ENCODE results near the gene TMEM132D.

DNA sequence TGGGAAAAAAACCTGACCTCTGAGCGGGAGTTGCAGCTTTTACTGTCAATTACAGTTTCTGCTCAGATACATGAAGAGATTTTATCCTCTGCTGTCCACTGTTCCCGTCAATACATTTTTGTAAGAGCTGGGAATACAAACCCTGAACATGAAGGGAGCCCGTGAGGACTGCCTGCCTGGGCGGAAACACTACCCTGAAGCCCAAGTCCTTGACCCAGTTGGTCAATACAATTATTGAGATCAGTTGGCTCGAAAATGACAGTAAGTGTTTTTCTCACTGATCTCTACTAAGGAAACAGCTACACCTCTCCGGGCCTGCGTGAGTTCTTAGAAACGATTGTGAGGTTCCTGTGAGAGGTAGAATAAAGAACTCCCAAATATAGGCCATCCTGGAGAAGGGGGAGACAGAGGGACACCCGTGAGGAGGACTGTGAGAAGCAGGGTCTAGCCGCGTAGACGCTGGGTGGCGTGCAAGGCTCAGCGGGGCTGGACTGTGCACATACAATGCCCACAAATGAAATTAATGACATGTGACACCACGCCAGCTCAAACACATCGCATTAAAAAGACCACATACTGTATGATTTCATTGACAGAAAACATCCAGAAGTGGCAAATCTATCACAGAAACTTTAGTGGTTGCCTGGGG, 509.5 kb downstream of the TMEM132D start:
- TF ChIP-seq FOXP1 (CRISPR knock-in tag; IDR thresholded peaks at IDR 0.05; ENCODE audit: borderline replicate concordance) (no peak), E2F1 (CRISPR knock-in tag; IDR thresholded peaks at IDR 0.05) (no peak)
- TF ChIP-seq, protein P1, sequence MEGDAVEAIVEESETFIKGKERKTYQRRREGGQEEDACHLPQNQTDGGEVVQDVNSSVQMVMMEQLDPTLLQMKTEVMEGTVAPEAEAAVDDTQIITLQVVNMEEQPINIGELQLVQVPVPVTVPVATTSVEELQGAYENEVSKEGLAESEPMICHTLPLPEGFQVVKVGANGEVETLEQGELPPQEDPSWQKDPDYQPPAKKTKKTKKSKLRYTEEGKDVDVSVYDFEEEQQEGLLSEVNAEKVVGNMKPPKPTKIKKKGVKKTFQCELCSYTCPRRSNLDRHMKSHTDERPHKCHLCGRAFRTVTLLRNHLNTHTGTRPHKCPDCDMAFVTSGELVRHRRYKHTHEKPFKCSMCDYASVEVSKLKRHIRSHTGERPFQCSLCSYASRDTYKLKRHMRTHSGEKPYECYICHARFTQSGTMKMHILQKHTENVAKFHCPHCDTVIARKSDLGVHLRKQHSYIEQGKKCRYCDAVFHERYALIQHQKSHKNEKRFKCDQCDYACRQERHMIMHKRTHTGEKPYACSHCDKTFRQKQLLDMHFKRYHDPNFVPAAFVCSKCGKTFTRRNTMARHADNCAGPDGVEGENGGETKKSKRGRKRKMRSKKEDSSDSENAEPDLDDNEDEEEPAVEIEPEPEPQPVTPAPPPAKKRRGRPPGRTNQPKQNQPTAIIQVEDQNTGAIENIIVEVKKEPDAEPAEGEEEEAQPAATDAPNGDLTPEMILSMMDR (IDR thresholded peaks at IDR 0.05) = no peak
- TF ChIP-seq, protein P2, sequence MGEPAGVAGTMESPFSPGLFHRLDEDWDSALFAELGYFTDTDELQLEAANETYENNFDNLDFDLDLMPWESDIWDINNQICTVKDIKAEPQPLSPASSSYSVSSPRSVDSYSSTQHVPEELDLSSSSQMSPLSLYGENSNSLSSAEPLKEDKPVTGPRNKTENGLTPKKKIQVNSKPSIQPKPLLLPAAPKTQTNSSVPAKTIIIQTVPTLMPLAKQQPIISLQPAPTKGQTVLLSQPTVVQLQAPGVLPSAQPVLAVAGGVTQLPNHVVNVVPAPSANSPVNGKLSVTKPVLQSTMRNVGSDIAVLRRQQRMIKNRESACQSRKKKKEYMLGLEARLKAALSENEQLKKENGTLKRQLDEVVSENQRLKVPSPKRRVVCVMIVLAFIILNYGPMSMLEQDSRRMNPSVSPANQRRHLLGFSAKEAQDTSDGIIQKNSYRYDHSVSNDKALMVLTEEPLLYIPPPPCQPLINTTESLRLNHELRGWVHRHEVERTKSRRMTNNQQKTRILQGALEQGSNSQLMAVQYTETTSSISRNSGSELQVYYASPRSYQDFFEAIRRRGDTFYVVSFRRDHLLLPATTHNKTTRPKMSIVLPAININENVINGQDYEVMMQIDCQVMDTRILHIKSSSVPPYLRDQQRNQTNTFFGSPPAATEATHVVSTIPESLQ (CRISPR knock-in tag; IDR thresholded peaks at IDR 0.05) = no peak

Measured in WTC11 (cell line).